ENCODE data around the gene PRR36. TPM values are rescaled to one million over a fixed set of nuclear protein-coding genes. Genes with fewer than 3 reads are reported as not detected.

Gene PRR36
- total and polyA plus RNA-seq, 10 donors: 0.02 to 0.43 (median 0.09) TPM; not detected in 3

GRCh38 chr19:7832781-7833180, 41.4 kb downstream of the PRR36 start:
- 45 to 70% (median 66%) methylated on average over 12 of the region's 12 CpGs for WGBS, 5 donors
- Histone ChIP-seq H3K36me3 (no peaks in the 10 kb centered on the region), H3K27ac (peak overlapping the region in 5 of 8 donors; percentile 3 to 63 (median 50)), H3K27me3 (replicated peaks in 1 of 7) (no peaks in the 10 kb centered on the region), H3K4me1 (peaks cover 8 to 43% (median 37%) of the 10 kb centered on the region in 6 donors), H3K4me3 (no peak overlapping the region), H3K9me3 (no peaks in the 10 kb centered on the region)
- DNase-seq: no peak
- intact Hi-C loops (cut with DNase I; ENCODE audit: low total_unique reads): no loop called here
- no peak for TF ChIP-seq CTCF (IDR thresholded peaks at IDR 0.05 in 8 of 11, conservative IDR thresholded peaks at IDR 0.05 in 3 of 11)
- no peak for TF ChIP-seq POLR2AphosphoS5 (IDR thresholded peaks at IDR 0.05)
- TF ChIP-seq POLR2A (IDR thresholded peaks at IDR 0.05): no peak

GRCh38 chr19:7832009-7832408, 42.2 kb downstream of the PRR36 start:
- intact Hi-C loops (cut with DNase I; ENCODE audit: low total_unique reads): no loop called here
- Histone ChIP-seq H3K4me1 (peaks cover 8 to 43% (median 37%) of the 10 kb centered on the region in 6 donors), H3K4me3 (no peak overlapping the region), H3K27me3 (replicated peaks in 1 of 7) (no peaks in the 10 kb centered on the region), H3K36me3 (no peaks in the 10 kb centered on the region), H3K27ac (peak overlapping the region in 4 of 8 donors; percentile 48 to 63 (median 54)), H3K9me3 (no peaks in the 10 kb centered on the region)
- TF ChIP-seq POLR2A (IDR thresholded peaks at IDR 0.05): no peak
- no peak for TF ChIP-seq CTCF (IDR thresholded peaks at IDR 0.05 in 8 of 11, conservative IDR thresholded peaks at IDR 0.05 in 3 of 11)
- TF ChIP-seq POLR2AphosphoS5 (IDR thresholded peaks at IDR 0.05): no peak
- peak; percentile 79 for DNase-seq
- WGBS, 5 donors: 85 to 92% (median 89%) methylated on average over 17 of the region's 17 CpGs

- Histone ChIP-seq H3K4me1 (peaks cover 8 to 43% (median 37%) of the 10 kb centered on the region in 6 donors), H3K36me3 (no peaks in the 10 kb centered on the region), H3K9me3 (no peaks in the 10 kb centered on the region), H3K4me3 (no peak overlapping the region), H3K27me3 (replicated peaks in 1 of 7) (no peaks in the 10 kb centered on the region), H3K27ac (peak overlapping the region in 1 of 8 donors; percentile 63)
- intact Hi-C loops (cut with DNase I; ENCODE audit: low total_unique reads): no loop called here
- TF ChIP-seq CTCF (IDR thresholded peaks at IDR 0.05 in 8 of 11, conservative IDR thresholded peaks at IDR 0.05 in 3 of 11): peak in 1 of 11 experiments; percentile 10
- TF ChIP-seq POLR2A (IDR thresholded peaks at IDR 0.05): no peak
- TF ChIP-seq POLR2AphosphoS5 (IDR thresholded peaks at IDR 0.05): no peak
- WGBS, 5 donors: 67 to 80% (median 77%) methylated on average over 10 of the region's 10 CpGs
- DNase-seq: no peak
Measured at GRCh38 chr19:7831452-7831851, 42.7 kb downstream of the PRR36 start.

GRCh38 chr19:7830823-7831222, 43.4 kb downstream of the PRR36 start:
- no peaks in the 10 kb centered on the region for H3K27me3 ChIP-seq (replicated peaks in 1 of 7)
- H3K4me1 ChIP-seq: peaks cover 8 to 43% (median 37%) of the 10 kb centered on the region in 6 donors
- no peak overlapping the region for H3K27ac ChIP-seq
- WGBS, 5 donors: 44 to 54% (median 52%) methylated on average over 6 to 7 of the region's 7 CpGs
- peak; percentile 80 for DNase-seq
- no peaks in the 10 kb centered on the region for H3K9me3 ChIP-seq
- H3K4me3 ChIP-seq: peak overlapping the region in 6 of 8 donors; percentile 53 to 89 (median 74)
- no peaks in the 10 kb centered on the region for H3K36me3 ChIP-seq
- intact Hi-C loops (cut with DNase I; ENCODE audit: low total_unique reads): no loop called here
- TF ChIP-seq CTCF (IDR thresholded peaks at IDR 0.05 in 8 of 11, conservative IDR thresholded peaks at IDR 0.05 in 3 of 11): no peak
- no peak for TF ChIP-seq POLR2AphosphoS5 (IDR thresholded peaks at IDR 0.05)
- TF ChIP-seq POLR2A (IDR thresholded peaks at IDR 0.05): no peak
